Left renal pelvis (tissue), 4 donors: ENCODE measurements around the gene MBOAT7. TPM values are rescaled to one million over a fixed set of nuclear protein-coding genes. Genes with fewer than 3 reads are reported as not detected.
"Not testable (repeated sequence)": the region's sequence is repeated elsewhere in the genome, so short reads cannot be mapped to it uniquely, and the experiment has no call there.

Experiments
- DNase-seq, 4 donors: peaks; one replicate each; pipeline ENCODE4 v3.0.0-alpha.2; 2013; ENCODE audit warnings: low read depth in 4 of 4, low spot score in 3 of 4
- polyA plus RNA-seq, 4 donors: library from polyadenylated mRNA; unstranded; fragments of 120-200 nt; gene quantifications; one replicate each; pipeline ENCODE4 v1.2.1, GENCODE V29; 2013; ENCODE audit not compliant: insufficient read length in 4 of 4

MBOAT7 gene
- 10 to 100 TPM; 51.8 to 86.8 (median 58.9) TPM for polyA plus RNA-seq

- no peak for DNase-seq
Measured at GRCh38 chr19:54189145-54189734, at the start of gene MBOAT7. MBOAT7 (minus strand) TSS chr19:54189580; CDS start chr19:54188508, 1,072 bp downstream.

DNA sequence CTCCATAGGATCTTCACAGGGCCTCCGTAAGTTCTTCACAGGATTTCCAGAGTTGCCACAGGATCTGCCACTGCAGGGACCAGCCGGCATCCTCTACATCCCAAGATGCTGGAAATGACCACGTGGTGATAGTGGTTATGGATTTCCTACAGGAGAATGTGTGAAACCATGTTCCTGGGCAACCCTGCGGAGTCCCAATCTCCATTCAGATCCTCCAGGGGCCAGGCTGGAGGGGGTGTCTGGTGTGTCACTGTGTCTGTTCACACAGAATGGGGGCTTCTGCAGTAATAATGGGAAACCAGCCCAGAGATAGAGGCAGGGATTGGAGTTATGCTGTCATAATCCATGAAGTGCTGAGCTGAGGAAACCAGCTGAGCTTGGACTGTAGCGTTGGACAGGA lies 44.6 kb upstream of the MBOAT7 start:
- no peak for DNase-seq

DNA sequence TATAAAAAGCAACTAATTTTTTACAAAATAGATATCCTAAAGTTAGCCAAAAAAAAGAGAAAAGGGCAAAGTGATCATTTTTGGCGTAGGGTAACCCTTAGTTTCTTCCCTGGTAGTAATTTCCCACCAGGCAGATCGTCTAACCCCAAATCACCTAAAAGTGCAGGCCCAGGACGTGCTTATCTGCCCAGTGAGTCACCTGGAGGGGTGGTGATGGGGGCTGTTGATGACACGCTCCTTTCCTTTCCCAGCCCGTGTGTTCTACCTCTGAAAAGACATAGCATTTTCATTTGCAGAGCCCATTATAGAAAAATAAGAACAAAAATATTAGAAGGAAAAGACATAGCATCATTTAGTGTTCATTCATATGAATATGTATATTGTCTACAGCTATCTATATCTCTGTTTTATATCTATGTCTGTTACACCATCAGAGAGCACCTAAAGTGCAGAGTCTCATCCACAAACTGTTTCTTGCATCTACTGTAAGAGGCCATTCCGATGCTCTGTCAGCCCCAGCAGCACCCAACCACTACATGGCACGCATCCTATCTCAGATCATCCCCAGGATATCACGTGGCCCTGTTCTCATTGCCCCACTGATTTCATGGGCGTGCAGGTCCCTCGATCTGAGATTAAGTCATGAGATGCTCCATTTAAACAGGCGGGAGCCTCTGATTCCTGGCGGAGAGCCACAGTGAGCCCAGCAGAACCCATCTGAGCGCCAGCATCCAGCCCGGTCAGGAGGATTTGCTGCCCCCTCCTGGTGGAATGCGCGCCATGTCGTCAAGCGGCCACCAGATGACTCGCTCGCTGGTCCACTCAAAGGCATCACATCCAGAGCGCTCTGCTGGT lies 41.9 kb upstream of the MBOAT7 start:
- DNase-seq: peak in 3 of 4 donors; percentile 36 to 58 (median 54)

DNA sequence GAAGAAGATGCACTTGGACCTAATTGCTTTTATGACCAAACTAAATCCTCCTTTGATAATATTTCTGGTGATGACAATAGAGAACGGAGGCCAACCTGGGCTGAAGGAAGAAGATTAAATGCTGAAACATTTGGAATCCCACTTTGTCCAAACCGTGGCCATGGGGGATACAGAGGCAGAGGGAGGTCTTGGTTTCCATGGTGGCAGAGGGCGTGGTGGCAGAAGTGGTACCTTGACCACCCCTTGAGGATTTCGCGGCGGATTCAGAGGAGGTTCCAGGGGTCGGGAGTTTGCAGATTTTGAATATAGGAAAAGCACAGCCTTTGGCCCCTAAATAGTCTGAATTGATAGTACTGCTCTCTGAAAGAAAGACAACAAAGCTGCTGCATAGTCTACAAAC lies 40.7 kb upstream of the MBOAT7 start:
- DNase-seq: no peak

GRCh38 chr19:54229146-54229545 lies 39.8 kb upstream of the MBOAT7 start:
- no peak for DNase-seq

GRCh38 chr19:54224619-54225018 lies 35.2 kb upstream of the MBOAT7 start:
- DNase-seq: not testable (repeated sequence)

DNA sequence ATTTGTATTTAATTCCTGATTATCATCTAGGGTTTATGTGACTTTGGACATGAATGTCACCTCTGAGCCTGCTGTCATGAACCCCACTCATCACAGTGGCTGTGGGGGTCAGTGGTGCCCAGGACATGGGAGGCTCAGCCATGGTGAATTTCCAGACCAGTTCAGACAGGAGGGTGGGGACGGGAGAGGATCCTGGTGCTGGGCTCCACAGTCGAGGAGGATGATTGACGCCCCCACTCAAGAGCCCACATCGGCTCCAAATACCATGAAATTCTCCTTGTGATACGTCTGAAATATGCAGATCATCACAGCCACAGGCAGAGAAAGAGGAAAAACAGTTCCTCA lies 34.5 kb upstream of the MBOAT7 start:
- DNase-seq: not testable (repeated sequence)

- not testable (repeated sequence) for DNase-seq
Measured at GRCh38 chr19:54223277-54223936, 34.0 kb upstream of the MBOAT7 start.

DNA sequence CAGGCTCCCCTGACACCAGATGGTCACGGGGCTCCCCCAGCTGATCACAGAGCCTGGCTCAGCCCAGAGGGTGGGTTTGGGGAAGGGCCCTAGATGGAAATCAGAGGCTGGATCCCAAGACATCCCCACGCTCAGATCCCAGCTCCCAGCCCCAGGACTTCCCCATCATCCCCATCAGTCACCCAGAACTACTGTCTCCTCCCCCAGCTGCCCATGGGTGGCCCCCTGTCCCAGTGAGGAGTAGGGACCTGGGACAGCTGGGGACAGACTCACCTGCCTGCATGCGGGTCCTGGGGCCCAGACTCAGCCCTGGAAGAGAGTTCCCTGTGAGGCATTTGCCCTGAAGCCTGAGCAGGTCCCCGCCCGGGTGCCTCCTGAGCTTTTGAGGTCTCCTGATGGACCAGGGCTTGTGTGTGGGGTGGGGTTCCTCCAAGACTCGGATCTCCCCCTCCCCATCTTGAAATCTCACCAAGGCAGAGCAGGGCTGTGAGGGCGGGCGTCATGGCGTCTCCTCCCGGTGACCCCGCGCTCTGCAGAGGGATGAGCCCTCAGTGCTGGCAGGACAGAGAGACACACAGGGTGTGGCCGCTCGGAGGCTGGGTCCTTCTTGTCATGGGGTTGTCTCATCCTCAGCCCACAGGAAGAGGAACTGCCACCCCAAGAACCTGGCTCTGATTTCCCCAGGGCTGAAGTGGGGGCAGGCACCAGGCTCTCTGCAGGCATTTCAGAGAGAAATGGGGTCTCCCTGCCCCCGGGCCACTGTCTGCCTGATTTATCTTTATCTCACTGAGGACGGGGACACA lies 33.3 kb upstream of the MBOAT7 start, which contains the start of gene LILRB3:
LILRB3 (minus strand) TSS at position 534 of the 803 bp plus-strand sequence; CDS start at position 503, 31 bp downstream.
- not testable (repeated sequence) for DNase-seq

DNA sequence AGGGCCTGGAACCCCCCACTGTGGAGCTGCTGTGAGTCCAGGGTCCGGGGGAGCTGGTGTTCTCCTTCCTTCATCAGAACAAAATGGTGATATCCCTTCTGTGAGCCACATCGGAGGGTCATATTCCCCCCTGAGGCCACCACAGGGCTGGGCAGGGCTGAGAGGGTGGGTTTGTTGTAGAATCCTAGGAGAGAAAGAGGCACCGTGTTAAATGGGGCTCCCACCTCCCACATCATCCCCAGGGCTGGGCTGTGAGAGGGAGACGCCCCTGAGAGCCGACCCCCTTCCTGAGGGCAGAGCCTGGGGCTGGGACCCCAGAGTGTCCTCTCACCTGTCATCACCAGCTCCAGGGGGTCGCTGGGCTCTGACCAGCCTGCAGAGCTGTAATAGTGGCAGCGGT lies 32.6 kb upstream of the MBOAT7 start:
- DNase-seq: not testable (repeated sequence)

DNA sequence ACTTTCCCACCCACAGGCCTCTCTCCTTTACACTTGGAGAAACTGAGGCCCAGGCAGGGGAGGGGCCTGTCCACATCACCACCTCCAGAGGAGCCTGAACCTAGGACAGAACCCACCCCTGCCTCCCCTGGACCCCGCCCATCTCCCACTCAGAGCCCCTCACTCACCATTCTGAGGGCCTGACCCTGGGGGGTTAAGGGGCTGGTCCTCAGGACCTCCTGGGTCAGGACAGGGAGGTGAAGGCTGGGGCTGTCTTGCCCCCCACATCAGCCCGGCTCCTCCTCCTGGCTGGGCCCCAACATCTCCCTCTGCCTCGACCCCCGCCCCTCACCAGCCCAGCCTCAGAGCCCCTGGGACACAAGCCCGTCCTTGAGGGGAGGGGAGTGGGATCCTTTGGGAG lies 30.3 kb upstream of the MBOAT7 start:
- DNase-seq: not testable (repeated sequence)

DNA sequence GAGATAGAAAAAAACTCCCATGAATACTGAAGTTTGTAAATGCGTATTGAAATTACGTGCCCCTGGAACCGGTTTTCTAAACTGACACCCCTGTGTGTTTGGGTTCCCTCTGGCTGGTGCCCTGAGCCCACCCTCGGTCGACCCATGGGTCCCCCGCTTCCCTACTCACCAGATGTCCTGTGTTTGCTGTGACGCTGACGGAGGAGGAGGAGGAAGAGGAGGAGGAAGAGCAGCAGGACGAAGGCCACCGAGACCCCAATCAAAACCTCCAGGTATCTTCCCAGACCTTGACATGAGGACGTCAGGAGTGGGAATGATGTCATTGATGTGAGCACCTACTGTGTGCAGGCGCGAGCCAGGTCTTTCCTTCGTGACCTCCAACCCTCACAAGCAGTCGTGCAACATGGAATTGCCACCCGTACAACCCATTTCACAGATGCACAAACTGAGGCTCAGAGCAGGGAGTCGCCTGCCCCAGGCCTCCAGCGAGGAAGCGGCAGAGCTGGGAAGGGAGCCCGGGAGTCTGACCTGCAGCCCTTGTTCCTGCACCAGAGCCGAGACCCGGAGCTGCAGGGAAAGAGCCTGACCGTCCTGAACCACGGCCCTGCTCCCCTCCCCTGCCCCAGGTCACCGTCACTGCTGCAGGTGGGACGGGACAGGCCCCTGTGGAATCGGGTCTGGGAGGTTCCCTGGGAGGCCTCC lies 29.7 kb upstream of the MBOAT7 start:
- DNase-seq: no peak

DNA sequence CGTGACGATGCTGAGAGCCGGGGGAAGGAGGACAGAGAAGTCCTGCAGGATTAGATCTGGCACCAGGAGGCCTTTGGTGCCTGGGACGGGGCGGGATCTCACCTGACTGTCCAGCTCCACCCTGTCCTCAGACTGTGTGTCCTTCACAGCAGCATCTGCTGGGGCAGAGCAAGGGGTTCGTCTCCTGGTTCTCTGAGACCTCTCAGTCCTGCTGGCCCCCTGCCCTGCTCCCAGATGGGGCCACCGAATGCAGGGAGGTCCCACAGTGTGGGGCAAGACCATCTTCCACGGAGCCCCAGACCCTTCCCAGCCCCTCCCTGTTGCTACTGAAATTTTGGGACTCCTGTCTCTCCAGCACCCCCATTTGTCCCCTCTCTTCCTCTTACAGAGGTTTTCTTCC lies 28.9 kb upstream of the MBOAT7 start:
- DNase-seq: no peak

- not testable (repeated sequence) for DNase-seq
Measured at GRCh38 chr19:54217517-54218247, 28.3 kb upstream of the MBOAT7 start.

DNA sequence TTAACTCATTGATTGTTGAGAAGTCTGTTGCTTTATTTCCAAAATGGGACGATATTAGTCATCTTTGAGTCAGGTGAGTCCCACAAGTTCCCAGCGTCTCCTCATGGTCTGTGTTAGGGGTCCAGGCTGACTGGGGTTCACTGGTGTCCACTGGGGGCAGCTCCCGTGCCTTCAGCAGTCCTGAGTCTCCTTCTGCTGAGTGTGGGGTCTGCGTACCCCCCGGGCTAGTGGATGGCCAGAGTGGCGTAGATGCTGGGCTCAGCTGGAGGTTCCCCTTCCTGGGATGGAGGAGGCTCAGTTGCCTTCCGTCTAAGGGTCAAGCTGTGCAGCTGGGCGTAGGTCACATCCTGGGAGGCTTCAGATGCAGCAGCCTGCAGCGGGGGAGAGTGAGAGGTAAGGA lies 27.5 kb upstream of the MBOAT7 start:
- DNase-seq: no peak

GRCh38 chr19:54214734-54215133 lies 25.4 kb upstream of the MBOAT7 start:
- not testable (repeated sequence) for DNase-seq

GRCh38 chr19:54214217-54214616 lies 24.8 kb upstream of the MBOAT7 start:
- not testable (repeated sequence) for DNase-seq

DNA sequence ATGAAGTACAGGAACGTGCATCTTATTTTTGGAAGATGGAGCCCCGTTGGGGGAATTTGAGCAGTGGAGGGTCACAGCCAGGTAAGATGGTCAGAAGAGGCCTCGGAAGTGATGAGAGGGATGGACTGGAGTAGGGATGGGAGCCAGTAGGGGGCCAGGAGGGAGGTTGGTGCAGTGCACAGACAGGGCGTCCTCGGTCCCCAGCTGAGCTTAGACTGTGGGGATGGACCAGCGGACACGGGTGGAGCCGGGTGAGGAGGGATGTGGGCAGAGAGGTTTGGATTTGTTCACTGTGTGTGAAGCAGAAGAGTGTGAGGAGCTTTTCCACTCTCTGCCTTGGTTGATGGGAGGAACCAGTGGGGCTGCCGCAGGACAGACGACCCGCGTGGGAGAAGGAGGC lies 21.9 kb upstream of the MBOAT7 start:
- no peak for DNase-seq

GRCh38 chr19:54209811-54210494 lies 20.6 kb upstream of the MBOAT7 start:
- DNase-seq: peak in 2 of 4 donors; percentile 60 to 73
